Ovary (tissue), 9 donors: ENCODE data around the gene MSL3B. TPM values are rescaled to one million over a fixed set of nuclear protein-coding genes. Genes with fewer than 3 reads are reported as not detected.

Experiments
- DNase-seq, 5 donors: peaks; one replicate each; pipeline ENCODE4 v3.0.0-alpha.2; 2019 to 2020
- H3K27ac ChIP-seq, 2 donors: fragments of 200-600 bp; one replicate each; pipeline versions ENCODE4 v1.5.1 to v1.8.0; 2019 to 2022
- H3K27me3 ChIP-seq: fragments of 200-600 bp; one replicate; pipeline ENCODE4 v1.8.0; 2022
- H3K36me3 ChIP-seq: fragments of 200-600 bp; sonication (generic); one replicate; pipeline ENCODE4 v1.5.1; 2019
- H3K4me1 ChIP-seq: one replicate; pipeline ENCODE4 v1.8.1; 2013; ENCODE audit warnings: mild to moderate bottlenecking, moderate library complexity; ENCODE audit not compliant: insufficient read depth
- H3K4me3 ChIP-seq: fragments of 200-600 bp; sonication (generic); one replicate; pipeline ENCODE4 v1.5.1; 2017
- H3K9me3 ChIP-seq, 2 donors: fragments of 200-600 bp in 1 of 2; sonication (generic) in 1 of 2; one replicate each; pipeline versions ENCODE4 v1.5.1 to v1.8.1; 2013 to 2019; ENCODE audit warnings: mild to moderate bottlenecking in 1 of 2, moderate library complexity in 1 of 2
- CTCF ChIP-seq, 3 donors: fragments of 450-650 bp in 2 of 3; fragments of 200-600 bp in 1 of 3; IDR thresholded peaks; one replicate each; pipeline versions ENCODE4 v1.5.1 to v1.8.0; 2016 to 2022; ENCODE audit warnings: antibody characterized with exemption in 3 of 3, mild to moderate bottlenecking in 1 of 3
- EP300 ChIP-seq: sonication (generic); formaldehyde crosslinking; IDR thresholded peaks from one replicate; pipeline ENCODE4 v1.6.1; 2017; ENCODE audit warnings: antibody characterized with exemption
- POLR2A ChIP-seq: fragments of 450-650 bp; IDR thresholded peaks from one replicate; pipeline ENCODE4 v1.6.1; 2017; ENCODE audit warnings: antibody characterized with exemption, mild to moderate bottlenecking, moderate library complexity
- WGBS, 3 donors: extraction: QIAGEN DNeasy Blood & Tissue Kit in 1 of 3; methylation state at CpG; one replicate each; pipeline versions ENCODE4 v1.1.5 to v1.1.7; 2013 to 2017; 5-methylcytosine and 5-hydroxymethylcytosine counted together
- intact Hi-C, 4 donors: fragments of 100-400 bp; cut with DNase I; formaldehyde crosslinking; loops; one replicate each; pipeline versions ENCODE4 v1.11.0 to v1.15.1; 2022 to 2023
- polyA plus RNA-seq, 2 donors: library from polyadenylated mRNA; stranded (reverse); fragments of 200-250 nt in 1 of 2; fragments of 350-450 nt in 1 of 2; fragmentation: Illumina TruSeq in 1 of 2; extraction: RNeasy Lipid Tissue Mini Kit (QIAGEN cat#74804) in 1 of 2; gene quantifications; one replicate each; pipeline ENCODE4 v1.2.3, GENCODE V29; 2013 to 2014
- total RNA-seq, 7 donors: library from RNA; depleted of rRNA in 2 of 7; stranded (reverse); fragments of >200 nt in 2 of 7; fragmentation: NEBNext Ultra II Directional in 3 of 7; extraction: Animal tissue kit (Norgen Biotek cat#: 25700) in 3 of 7; gene quantifications; one replicate each; pipeline versions ENCODE4 v1.1.0 to v1.2.4, GENCODE V29; 2016 to 2023
- donor health status: DM: no; HTN: no; CAD: no; lungs with moderate emphysema.
- donor health status: DM: no; HTN: no; CAD: no.
- donor health status: Bipolar disorder and iron deficiency.
- donor health status: DM: yes; HTN: yes; CAD: no.
- donor health status: DM: no; HTN: no; CAD: no.
- donor health status: DM: yes; HTN: yes; CAD: no.

MSL3B gene

GRCh38 chr2:233815861-233816260 lies 52.3 kb downstream of the MSL3B start:
- no peaks in the 10 kb centered on the region for H3K4me1 ChIP-seq
- TF ChIP-seq EP300 (no peak), CTCF (IDR thresholded peaks at IDR 0.05) (no peak), POLR2A (no peak)
- no peaks in the 10 kb centered on the region for H3K9me3 ChIP-seq
- no peak overlapping the region for H3K4me3 ChIP-seq
- no peak for DNase-seq
- WGBS, 3 donors: 67 to 77% (median 68%) methylated on average over 6 of the region's 6 CpGs
- intact Hi-C loops: no loop called here
- H3K27ac ChIP-seq: no peak overlapping the region
- H3K27me3 ChIP-seq: no peaks in the 10 kb centered on the region
- H3K36me3 ChIP-seq: no peaks in the 10 kb centered on the region

Other genes with a start within 250 kb of the MSL3B start
- not detected for gene UGT1A10, start 231.9 kb downstream of the MSL3B start, total RNA-seq
- not detected for gene UGT1A10, start 231.9 kb downstream of the MSL3B start, polyA plus RNA-seq
- under 1 TPM in 1 of 7 donors, not detected in 6; 0.36 TPM for gene UGT1A9, start 196.5 kb downstream of the MSL3B start, total RNA-seq
- not detected for gene UGT1A9, start 196.5 kb downstream of the MSL3B start, polyA plus RNA-seq
- not detected for gene UGT1A7, start 186.5 kb downstream of the MSL3B start, total RNA-seq
- gene UGT1A7, start 186.5 kb downstream of the MSL3B start, polyA plus RNA-seq: not detected
- gene UGT1A6, start 175.5 kb downstream of the MSL3B start, total RNA-seq: not detected
- gene UGT1A6, start 175.5 kb downstream of the MSL3B start, polyA plus RNA-seq: not detected
- gene UGT1A5, start 155.5 kb downstream of the MSL3B start, total RNA-seq: not detected
- gene UGT1A5, start 155.5 kb downstream of the MSL3B start, polyA plus RNA-seq: not detected
- under 1 TPM in 2 of 7 donors, not detected in 5; 0.11 to 0.36 TPM for gene UGT1A4, start 149.7 kb downstream of the MSL3B start, total RNA-seq
- not detected for gene UGT1A4, start 149.7 kb downstream of the MSL3B start, polyA plus RNA-seq
- not detected for gene UGT1A3, start 139.3 kb downstream of the MSL3B start, total RNA-seq
- not detected for gene UGT1A3, start 139.3 kb downstream of the MSL3B start, polyA plus RNA-seq
- gene UGT1A1, start 108.1 kb downstream of the MSL3B start, total RNA-seq: under 1 TPM in 2 of 7 donors, not detected in 5; 0.13 to 0.15 TPM
- gene UGT1A1, start 108.1 kb downstream of the MSL3B start, polyA plus RNA-seq: not detected
- gene MROH2A, start 90.1 kb downstream of the MSL3B start, total RNA-seq: not detected
- not detected for gene MROH2A, start 90.1 kb downstream of the MSL3B start, polyA plus RNA-seq
- gene HJURP, start 13.9 kb downstream of the MSL3B start, total RNA-seq: 1 to 10 TPM in 1 of 7 donors, under 1 TPM in 2, not detected in 4; 0.07 to 1.3 (median 0.94) TPM
- gene HJURP, start 13.9 kb downstream of the MSL3B start, polyA plus RNA-seq: 1 to 10 TPM in 1 of 2 donors, under 1 TPM in 1; 0.48 to 1.5 TPM
- under 1 TPM in 1 of 7 donors, not detected in 6; 0.92 TPM for gene TRPM8, start 49.0 kb upstream of the MSL3B start, total RNA-seq
- not detected for gene TRPM8, start 49.0 kb upstream of the MSL3B start, polyA plus RNA-seq
- under 1 TPM in 1 of 7 donors, not detected in 6; 0.34 TPM for gene SPP2, start 182.3 kb upstream of the MSL3B start, total RNA-seq
- not detected for gene SPP2, start 182.3 kb upstream of the MSL3B start, polyA plus RNA-seq